ENCODE results near the gene ARMH3.
"Not testable (repeated sequence)": the region's sequence is repeated elsewhere in the genome, so short reads cannot be mapped to it uniquely, and the experiment has no call there.

ARMH3 gene, protein sequence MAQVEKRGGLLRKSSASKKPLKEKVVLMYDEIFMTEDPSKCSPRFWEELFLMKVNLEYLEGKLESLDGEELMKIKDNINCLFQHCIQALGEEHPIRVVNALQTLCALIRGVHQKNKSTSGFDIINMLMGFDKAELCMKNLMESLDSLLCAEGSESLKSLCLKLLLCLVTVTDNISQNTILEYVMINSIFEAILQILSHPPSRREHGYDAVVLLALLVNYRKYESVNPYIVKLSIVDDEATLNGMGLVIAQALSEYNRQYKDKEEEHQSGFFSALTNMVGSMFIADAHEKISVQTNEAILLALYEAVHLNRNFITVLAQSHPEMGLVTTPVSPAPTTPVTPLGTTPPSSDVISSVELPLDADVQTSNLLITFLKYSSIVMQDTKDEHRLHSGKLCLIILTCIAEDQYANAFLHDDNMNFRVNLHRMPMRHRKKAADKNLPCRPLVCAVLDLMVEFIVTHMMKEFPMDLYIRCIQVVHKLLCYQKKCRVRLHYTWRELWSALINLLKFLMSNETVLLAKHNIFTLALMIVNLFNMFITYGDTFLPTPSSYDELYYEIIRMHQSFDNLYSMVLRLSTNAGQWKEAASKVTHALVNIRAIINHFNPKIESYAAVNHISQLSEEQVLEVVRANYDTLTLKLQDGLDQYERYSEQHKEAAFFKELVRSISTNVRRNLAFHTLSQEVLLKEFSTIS

DNA sequence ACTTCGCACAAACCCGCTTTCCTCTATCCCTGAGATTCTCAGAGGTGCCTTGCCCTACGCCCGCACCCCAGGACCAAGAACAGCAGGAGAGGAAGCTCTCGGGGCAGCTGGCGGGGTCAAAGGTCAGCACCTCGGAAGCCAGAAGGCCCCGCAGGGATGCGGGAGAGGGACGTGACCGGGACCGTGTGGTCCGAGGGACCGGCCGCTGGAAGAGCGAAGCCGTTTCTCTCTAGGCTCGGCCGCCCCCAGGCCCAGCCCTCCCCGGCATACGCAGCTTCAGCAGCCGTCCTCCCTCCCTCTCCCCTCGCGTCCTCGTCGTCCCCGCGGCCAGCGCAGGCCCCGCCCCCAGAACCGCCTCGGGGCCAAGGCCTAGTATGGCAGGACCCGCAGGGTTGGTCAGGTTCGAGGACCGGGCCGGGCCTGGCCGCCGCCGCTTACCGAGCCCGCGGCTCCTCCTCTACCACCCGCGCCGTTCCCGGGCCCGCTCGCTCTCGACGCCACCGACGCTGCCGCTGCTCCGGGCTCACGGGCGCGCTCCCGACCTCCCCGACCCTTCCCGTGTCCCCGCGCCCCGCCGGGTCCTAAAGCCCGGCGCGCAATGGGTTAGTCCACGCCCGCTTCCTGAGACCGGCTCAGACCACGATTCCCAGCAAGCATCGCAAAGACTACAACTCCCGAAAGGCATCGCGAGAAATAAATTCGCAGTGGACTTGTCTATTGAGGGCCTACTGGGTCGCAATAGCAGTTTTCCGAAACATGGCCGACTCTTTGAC is at the start of gene ARMH3:
Gene ARMH3, minus strand, starts transcription at position 527 of the 773 bp plus-strand sequence. CDS start 16,059 bp downstream, outside the sequence.
- DNase-seq (ENCODE audit: low read depth in 2 of 2) = peak; percentile 83 to 84

DNA sequence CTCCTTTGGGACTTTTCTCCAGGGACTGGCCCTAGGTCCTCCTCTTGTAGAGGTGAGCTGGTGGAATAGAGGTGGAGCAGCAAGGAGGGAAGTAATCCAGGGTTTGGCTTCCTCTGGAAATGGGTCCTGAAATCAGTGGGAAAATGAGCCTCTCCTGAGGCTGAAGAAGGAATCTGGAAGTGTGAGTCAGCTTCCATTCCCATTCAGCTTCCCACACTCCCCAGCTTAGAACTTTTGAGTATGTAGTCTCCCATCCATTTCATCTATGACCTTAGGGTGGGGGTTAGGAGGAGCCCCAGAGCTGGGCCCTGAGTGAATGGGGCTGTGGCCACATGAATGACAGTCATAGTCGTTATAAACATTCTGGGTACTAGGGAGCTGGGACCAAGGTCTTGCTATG is 46.4 kb upstream of the ARMH3 start:
- DNase-seq (ENCODE audit: low read depth in 2 of 2) = no peak

DNA sequence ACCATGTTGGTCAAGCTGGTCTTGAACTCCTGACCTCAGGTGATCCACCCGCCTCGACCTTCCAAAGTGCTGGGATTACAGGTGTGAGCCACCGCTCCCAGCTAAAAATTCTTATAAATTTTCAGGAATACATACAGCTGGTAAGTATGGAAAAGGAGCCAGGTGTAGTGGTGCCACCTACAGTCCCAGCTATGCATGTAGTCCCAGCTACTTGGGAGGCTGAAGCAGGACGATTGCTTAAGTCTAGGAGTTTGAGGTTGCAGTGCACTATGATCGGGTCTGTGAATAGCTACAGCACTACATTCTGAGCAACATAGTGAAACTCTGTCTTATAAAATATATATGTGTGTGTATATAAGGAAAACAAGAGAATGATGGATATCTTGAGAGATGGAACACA is 45.2 kb upstream of the ARMH3 start:
- DNase-seq (ENCODE audit: low read depth in 2 of 2) = no peak

DNA sequence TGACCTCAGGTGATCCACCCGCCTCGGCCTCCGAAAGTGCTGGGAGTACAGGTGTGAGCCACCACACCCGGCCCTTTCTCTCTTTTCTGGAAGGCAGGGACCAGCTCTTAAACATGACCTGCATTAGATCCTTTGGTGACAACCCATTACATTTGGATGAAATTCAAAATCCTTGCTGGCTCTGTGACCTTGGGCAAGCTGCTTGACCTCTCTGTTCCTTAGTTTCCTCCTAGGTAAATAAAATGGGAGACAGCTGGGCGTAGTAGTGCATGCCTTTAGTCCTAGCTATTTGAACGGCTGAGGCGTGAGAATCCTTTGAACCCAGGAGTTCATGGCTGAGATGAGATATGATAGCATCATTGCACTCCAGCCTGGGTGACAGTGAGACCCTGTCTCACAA is 40.5 kb upstream of the ARMH3 start:
- no peak for DNase-seq (ENCODE audit: low read depth in 2 of 2)

DNA sequence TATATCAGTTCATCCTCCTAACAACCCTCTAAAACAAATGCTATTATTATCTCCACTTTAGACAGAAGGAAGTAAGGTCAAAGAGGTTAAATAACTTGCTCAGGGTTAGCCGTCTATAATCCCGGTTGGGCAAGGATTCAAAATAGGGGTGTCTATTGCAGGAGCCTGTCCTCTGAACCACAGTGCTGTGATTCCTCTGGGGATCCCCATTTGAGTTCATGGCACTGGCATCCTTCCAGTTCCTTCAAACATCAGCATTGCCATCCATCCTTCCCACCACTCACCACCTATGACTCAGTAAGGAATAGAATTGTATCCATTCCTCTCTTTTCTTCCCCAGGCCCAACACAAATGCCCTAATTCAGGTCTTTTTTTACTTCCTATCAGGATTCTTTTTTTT is 34.8 kb upstream of the ARMH3 start:
- DNase-seq (ENCODE audit: low read depth in 2 of 2) = no peak

DNA sequence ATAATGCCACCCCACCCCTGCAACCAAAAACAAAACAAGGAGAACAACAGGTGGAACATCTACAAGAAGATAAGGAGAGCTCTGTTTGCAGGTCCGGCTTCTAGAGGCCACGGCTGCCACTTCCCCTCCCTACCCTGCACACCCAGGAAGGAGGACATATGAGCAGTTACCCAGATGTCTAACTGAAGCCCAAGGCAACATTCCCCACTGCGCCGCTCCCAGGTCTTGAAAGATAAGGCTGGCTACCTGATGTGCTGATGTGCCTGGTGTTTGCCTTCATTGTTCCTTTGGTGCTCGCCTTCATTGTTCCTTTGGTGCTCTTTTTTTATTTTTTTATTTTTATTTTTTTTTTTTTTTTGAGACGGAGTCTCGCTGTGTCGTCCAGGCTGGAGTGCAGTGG is 30.2 kb upstream of the ARMH3 start:
- no peak for DNase-seq (ENCODE audit: low read depth in 2 of 2)

DNA sequence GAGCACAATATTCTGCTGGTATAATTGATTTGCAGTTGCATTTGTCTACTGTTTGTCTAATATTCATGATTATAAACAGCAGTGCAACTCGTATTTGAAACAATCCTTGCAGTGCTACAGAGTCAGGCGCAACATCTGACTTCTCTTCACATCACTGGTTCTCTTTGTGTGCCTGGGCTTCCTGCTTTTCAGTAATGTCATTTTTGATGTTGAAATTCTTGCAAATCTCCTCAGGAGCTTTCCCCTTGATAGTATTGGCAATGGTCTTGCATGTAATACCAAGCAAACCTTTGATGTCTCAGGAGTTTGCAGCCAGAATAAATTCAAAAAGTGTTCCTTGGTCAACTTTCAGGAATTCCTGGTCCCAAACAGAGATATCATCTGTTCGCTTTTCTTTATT is 29.4 kb upstream of the ARMH3 start:
- DNase-seq (ENCODE audit: low read depth in 2 of 2) = no peak

DNA sequence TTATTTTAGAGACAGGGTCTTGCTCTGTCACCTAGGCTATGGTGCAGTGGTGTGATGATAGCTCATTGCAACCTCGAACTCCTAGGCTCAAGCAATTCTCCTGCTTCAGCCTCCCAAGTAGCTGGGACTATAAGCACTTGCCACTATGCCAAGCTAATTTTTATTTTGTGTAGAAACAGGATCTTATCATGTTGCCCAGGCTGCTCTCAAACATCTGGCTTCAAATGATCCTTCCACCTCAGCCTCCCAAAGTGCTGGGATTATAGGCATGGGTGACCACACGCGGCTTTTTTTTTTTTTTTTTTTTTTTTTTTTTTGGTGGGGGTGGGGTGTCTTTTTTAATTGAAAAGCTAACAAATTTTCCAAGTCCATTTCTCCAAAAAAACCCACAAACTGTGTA is 27.6 kb upstream of the ARMH3 start:
- DNase-seq (ENCODE audit: low read depth in 2 of 2) = no peak

DNA sequence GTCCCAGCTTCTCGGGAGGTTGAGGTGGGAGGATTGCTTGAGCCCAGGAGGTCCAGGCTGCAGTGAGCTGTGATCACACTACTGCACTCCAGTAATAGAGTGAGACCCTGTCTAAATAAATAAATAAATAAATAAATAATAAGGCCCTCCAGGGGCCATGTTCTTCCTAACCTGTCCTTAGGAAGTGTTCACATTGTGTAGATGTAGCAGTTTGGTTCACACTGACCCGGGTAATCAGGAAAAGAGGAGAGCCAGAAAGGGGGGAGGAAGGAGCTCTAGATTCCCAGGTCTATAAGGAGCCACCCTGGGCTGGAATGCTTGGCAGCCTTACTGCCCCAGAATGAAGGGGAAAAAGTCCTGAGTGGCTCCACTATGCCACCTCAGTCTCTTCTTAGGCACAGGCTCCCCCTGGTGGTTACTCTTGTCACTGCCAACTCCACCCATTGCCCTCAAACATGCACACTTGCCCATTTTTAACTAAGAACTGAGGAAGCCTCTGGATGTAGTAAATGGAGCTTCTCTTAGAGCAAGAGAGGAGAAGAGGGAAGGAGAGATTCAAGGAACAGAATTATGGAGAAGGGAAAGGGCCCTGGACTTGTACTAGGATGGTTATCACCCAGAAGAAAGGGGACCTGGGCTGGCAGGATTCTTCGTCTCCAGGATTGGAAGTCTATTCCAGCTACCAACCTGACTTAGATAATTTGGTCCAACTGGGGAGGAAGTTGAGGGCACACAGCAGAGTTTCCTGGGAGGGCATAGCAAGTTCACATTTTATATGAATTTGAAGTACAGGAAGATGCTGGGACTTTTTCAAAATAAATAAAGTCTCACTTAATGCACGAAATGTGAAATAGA is 16.9 kb upstream of the ARMH3 start:
- DNase-seq (ENCODE audit: low read depth in 2 of 2) = peak; percentile 59 to 68

DNA sequence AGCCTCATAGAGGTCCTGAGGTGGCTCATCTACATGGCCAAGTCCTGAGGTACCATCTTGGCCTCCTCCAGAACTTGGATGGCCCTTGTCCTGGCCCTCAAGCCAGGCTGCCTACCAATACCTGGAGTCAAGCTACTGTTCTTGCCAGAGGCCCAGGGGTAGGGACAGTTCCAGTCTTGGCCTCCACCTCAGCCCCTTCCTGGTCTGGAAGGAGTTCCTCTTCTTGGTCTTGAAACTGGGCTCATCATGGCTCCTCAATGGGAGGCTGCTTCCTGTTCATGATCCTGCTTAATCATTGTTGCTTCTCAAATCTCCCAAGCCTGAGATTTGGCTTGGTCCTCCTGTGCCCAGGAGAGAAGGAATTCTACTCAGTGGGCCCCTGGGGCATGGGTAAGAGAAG is 13.1 kb upstream of the ARMH3 start:
- DNase-seq (ENCODE audit: low read depth in 2 of 2) = no peak

DNA sequence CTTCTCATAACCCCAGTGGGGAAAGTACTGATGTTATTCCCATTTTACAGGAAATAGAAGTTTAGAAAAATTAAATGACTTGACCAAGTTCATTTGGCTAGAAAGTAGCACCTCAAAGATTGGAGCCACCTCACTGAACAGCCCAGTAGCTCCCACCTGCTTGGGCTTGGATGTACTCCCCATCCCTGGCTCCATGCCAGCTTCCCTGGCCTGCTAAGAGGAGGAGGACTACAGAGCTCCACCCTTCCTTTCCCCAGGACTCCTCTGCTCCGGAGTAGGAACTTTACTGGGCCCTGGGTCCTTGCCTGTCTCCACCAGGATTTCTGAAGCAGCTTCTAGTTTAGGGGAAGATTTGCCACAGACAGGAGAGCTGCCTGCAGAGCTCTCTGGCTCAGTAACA is 12.2 kb upstream of the ARMH3 start:
- no peak for DNase-seq (ENCODE audit: low read depth in 2 of 2)

DNA sequence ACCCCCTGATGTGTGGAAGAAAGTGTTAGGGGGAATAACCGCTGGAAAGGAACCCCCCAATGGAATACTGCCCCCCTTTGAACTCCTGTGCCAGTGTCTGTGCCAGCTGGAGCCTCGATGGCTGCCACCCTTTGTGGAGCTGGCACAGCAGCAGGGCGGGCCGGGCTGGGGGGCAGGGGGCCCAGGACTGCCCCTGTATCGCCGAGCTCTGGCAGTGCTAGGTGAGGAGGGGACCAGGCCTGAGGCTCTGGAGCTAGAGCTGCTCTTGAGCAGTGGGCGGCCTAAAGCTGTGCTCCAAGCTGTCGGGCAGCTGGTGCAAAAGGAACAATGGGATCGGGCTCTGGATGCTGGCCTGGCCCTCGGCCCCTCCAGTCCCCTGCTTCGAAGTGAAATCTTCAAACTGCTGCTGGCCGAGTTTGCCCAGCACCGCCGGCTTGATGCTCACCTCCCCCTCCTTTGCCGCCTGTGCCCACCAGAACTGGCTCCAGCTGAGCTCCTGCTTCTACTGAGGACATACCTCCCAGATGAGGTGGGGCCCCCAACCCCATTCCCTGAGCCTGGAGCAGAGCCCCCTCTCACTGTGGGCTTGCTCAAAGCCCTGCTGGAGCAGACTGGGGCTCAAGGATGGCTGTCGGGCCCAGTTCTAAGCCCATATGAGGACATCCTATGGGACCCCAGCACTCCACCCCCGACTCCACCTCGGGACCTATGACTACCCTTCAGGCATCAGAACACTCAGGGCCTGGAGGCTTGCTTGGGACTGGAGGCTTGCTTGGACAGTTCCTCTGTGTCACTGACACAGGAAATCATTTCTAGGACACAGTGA is 11.3 kb upstream of the ARMH3 start:
- DNase-seq (ENCODE audit: low read depth in 2 of 2) = no peak

DNA sequence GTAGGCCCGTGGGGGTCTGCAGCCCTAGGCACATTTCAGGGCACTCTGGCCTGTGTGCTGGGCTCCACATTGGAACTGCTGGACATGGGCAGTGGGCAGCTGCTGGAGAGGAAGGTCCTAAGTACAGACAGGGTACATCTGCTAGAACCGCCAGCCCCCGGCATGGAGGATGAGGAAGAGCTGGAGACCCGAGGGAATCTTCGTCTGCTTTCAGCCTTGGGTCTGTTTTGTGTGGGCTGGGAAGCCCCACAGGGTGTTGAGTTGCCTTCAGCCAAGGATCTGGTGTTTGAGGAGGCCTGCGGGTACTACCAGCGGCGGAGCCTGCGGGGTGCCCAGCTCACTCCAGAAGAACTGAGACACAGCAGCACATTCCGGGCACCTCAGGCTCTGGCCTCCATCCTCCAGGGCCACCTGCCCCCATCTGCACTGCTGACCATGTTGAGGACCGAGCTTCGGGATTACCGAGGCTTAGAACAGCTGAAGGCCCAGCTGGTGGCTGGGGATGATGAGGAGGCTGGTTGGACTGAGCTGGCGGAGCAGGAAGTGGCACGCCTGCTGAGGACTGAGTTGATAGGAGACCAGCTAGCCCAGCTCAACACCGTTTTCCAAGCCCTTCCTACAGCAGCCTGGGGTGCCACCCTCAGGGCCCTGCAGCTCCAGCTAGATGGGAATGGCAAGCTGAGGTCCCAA is 10.6 kb upstream of the ARMH3 start:
- no peak for DNase-seq (ENCODE audit: low read depth in 2 of 2)

DNA sequence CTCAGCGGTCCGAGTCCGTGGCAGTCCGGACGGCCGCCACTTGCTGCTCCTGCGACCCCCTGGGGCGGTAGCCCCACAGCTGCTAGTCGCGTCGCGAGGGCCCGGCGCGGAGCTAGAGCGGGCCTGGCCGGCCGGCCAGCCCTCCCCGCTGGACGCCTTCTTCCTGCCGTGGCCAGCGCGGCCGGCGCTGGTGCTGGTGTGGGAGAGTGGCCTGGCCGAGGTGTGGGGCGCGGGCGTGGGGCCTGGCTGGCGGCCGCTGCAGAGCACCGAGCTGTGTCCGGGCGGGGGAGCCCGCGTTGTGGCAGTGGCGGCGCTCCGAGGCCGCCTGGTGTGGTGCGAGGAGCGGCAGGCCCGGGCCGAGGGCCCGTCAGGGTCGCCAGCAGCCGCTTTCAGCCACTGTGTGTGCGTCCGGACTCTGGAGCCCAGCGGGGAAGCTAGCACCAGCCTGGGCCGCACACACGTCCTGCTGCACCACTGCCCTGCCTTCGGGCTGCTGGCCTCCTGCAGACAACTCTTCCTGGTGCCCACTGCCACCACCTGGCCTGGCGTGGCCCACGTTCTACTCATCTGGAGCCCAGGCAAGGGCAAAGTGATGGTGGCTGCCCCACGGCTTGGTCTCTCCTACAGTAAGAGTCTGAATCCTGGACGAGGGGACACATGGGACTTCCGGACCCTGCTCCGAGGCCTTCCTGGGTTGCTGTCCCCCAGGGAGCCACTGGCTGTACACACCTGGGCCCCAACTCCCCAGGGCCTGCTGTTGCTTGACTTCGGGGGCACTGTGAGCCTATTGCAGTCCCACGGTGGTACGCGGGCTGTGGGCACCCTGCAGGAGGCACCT is 9.8 kb upstream of the ARMH3 start:
- DNase-seq (ENCODE audit: low read depth in 2 of 2) = no peak

DNA sequence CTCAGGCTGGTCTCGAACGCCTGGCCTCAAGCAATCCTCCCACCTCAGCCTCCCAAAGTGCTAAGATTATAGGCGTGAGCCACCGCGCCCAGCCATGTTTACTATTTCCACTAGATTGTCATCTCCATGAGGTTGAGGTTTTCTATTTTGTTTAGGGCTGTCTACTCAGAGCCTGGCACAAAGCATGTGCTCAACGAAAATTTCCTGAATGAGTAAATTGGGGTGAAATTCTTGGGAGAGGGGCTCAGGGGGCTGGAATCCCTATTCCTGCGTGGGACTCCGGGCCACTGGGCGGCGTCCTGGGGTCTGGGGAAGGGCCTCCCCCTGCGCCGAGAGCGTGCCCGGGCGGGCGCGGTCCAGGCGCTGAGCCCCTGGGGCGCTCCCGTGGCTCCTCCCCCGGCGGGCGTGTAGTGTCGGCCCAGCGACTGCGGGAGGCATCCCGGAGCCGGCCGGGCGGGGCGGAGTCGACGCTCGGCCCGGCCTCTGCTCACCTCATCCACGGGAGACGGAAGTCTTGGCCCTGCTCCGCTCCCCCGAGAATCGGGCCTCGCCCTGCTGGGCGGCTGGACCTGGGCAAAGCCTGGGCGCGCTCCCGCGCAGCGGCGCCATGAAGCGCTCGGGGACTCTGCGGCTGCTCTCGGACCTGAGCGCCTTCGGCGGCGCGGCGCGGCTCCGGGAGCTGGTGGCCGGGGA is 9.0 kb upstream of the ARMH3 start, which contains the start of gene HPS6:
Gene HPS6, plus strand, starts transcription at position 482 of the 693 bp plus-strand sequence. Its CDS starts 126 bp downstream, at position 608.
- DNase-seq (ENCODE audit: low read depth in 2 of 2) = peak; percentile 86 to 90

DNA sequence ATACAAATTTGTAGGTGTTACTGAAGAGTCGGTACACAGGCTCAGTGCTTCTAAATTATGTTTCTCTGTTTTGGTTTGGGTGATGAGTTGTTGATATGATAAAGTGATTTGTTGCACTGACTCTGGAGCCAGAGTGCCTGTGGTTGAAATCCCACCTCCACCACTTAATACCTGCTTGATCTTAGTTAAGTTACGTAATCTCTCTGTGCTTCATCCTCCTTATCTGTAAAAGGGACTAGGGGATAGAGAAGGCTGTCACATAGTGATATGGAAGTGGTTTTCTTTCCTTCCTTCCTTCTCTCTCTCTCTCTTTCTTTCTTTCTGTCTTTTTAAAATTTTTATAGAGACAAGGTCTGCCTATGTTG is 8.5 kb upstream of the ARMH3 start:
- DNase-seq (ENCODE audit: low read depth in 2 of 2) = no peak

DNA sequence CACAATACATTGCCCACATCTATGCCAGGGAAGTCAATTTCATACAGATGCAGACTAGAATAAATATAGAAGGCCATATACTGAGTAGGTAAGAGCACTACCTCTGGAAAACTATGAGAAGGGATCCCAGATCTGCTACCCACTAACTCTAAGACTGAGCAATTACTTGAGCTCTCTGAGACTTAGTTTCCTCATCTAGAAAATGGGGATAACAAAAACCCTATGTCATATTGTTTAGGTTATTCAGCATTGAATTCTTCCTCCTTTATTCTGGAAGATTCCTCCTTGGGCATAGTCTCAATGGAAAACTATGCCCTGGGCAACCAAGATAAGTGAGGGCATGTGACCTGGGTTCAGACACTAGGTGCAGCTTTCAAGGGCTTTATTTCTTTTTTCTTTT is 4.0 kb upstream of the ARMH3 start:
- DNase-seq (ENCODE audit: low read depth in 2 of 2) = no peak

DNA sequence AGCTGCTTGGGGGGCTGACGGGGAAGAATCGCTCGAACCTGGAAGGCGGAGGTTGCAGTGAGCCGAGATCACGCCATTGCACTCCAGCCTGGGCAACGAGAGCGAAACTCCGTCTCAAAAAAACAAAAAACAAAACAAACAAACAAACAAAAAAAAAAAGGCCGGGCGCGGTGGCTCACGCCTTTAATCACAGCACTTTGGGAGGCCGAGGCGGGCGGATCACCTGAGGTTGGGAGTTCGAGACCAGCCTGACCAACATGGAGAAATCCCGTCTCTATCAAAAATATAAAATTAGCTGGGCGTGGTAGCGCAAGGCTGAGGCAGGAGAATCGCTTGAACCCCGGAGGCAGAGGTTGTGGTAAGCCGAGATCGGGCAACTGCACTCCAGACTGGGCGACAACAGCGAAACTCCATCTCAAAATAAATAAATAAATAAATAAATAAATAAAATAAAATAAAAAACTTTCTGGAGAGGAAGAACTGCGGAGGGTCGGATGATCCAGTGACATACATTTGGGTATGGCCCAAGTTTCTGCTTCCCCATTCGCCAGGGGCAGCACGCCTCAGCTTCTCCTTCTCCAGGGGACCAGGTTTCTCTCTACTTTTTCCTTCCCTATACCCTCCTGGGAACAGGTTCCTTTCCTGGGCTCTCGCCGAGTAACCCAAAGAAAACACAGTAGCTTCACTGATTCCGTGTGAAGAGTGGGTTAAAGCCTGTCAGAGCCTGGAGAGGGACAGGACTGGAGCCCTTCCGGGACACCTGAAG is 909 bp downstream of the ARMH3 start:
- DNase-seq (ENCODE audit: low read depth in 2 of 2) = not testable (repeated sequence)

All from stimulated activated CD8-positive, alpha-beta memory T cell treated with anti-CD3 and anti-CD28 coated beads, Interleukin-2, amount 100 ng/mL, for 48 hours (primary cell).